Measurements from ENCODE around the gene SSNA1. TPM values are rescaled to one million over a fixed set of nuclear protein-coding genes. Genes with fewer than 3 reads are reported as not detected.

SSNA1 gene
- total RNA-seq, 1 donor from 2014 or later = 52.7 TPM

GRCh38 chr9:137232101-137232500, 43.6 kb downstream of the SSNA1 start:
- H3K4me3 Mint-ChIP-seq (ENCODE audit: unreplicated experiment) = no peak overlapping the region
- Histone ChIP-seq H2AFZ (ENCODE audit: low read depth, low read length) (no peak overlapping the region), H3K9me3 (ENCODE audit: insufficient read depth, low read depth, low read length) (no peaks in the 10 kb centered on the region), H3K4me1 (ENCODE audit: insufficient read depth, low read length) (peaks cover 6% of the 10 kb centered on the region), H3K27ac (ENCODE audit: low read depth, low read length) (no peak overlapping the region), H3K36me3 (ENCODE audit: insufficient read depth, low read length) (no peaks in the 10 kb centered on the region), H3K9ac (ENCODE audit: low read length) (no peak overlapping the region), H4K20me1 (ENCODE audit: insufficient read depth, low read length) (peaks cover 4% of the 10 kb centered on the region), H3K4me3 (ENCODE audit: insufficient read depth, low read depth, low read length) (no peak overlapping the region), H3K4me2 (ENCODE audit: low read length) (no peak overlapping the region), H3K79me2 (ENCODE audit: insufficient read depth, low read length) (no peaks in the 10 kb centered on the region), H3K27me3 (ENCODE audit: insufficient read depth, low read length) (no peaks in the 10 kb centered on the region)
- no peaks in the 10 kb centered on the region for H3K36me3 Mint-ChIP-seq (ENCODE audit: low read depth, unreplicated experiment)
- DNase-seq (ENCODE audit: low read depth) = no peak
- no peak for FAIRE-seq
- no peaks in the 10 kb centered on the region for H3K27me3 Mint-ChIP-seq (ENCODE audit: low read depth, unreplicated experiment)
- no peaks in the 10 kb centered on the region for H3K4me1 Mint-ChIP-seq (ENCODE audit: low read depth, unreplicated experiment)
- no peak overlapping the region for H3K27ac Mint-ChIP-seq (ENCODE audit: unreplicated experiment)
- TF ChIP-seq CTCF (IDR thresholded peaks at IDR 0.05; ENCODE audit: insufficient read depth, low read depth, low read length) = no peak
- TF ChIP-seq EZH2 (IDR thresholded peaks at IDR 0.05; ENCODE audit: insufficient read depth, low read length) = no peak
- no peaks in the 10 kb centered on the region for H3K9me3 Mint-ChIP-seq (ENCODE audit: unreplicated experiment)

- no peak overlapping the region for H3K27ac Mint-ChIP-seq (ENCODE audit: unreplicated experiment)
- Histone ChIP-seq H3K27me3 (ENCODE audit: insufficient read depth, low read length) (no peaks in the 10 kb centered on the region), H3K79me2 (ENCODE audit: insufficient read depth, low read length) (no peaks in the 10 kb centered on the region), H3K36me3 (ENCODE audit: insufficient read depth, low read length) (no peaks in the 10 kb centered on the region), H3K9ac (ENCODE audit: low read length) (no peak overlapping the region), H4K20me1 (ENCODE audit: insufficient read depth, low read length) (peaks cover 8% of the 10 kb centered on the region), H3K4me1 (ENCODE audit: insufficient read depth, low read length) (peaks cover 2% of the 10 kb centered on the region), H3K4me3 (ENCODE audit: insufficient read depth, low read depth, low read length) (no peak overlapping the region), H2AFZ (ENCODE audit: low read depth, low read length) (no peak overlapping the region), H3K27ac (ENCODE audit: low read depth, low read length) (no peak overlapping the region), H3K9me3 (ENCODE audit: insufficient read depth, low read depth, low read length) (no peaks in the 10 kb centered on the region), H3K4me2 (ENCODE audit: low read length) (no peak overlapping the region)
- FAIRE-seq (no peak), DNase-seq (ENCODE audit: low read depth) (no peak)
- no peak overlapping the region for H3K4me3 Mint-ChIP-seq (ENCODE audit: unreplicated experiment)
- H3K27me3 Mint-ChIP-seq (ENCODE audit: low read depth, unreplicated experiment) = no peaks in the 10 kb centered on the region
- no peaks in the 10 kb centered on the region for H3K4me1 Mint-ChIP-seq (ENCODE audit: low read depth, unreplicated experiment)
- no peaks in the 10 kb centered on the region for H3K9me3 Mint-ChIP-seq (ENCODE audit: unreplicated experiment)
- TF ChIP-seq CTCF (IDR thresholded peaks at IDR 0.05; ENCODE audit: insufficient read depth, low read depth, low read length) (no peak), EZH2 (IDR thresholded peaks at IDR 0.05; ENCODE audit: insufficient read depth, low read length) (no peak)
- no peaks in the 10 kb centered on the region for H3K36me3 Mint-ChIP-seq (ENCODE audit: low read depth, unreplicated experiment)
Measured at GRCh38 chr9:137232510-137232909, 44.0 kb downstream of the SSNA1 start.

- no peak overlapping the region for H3K9ac ChIP-seq (ENCODE audit: low read length)
- no peak for TF ChIP-seq EZH2 (IDR thresholded peaks at IDR 0.05; ENCODE audit: insufficient read depth, low read length)
- TF ChIP-seq CTCF (IDR thresholded peaks at IDR 0.05; ENCODE audit: insufficient read depth, low read depth, low read length) = no peak
- H3K36me3 ChIP-seq (ENCODE audit: insufficient read depth, low read length) = no peaks in the 10 kb centered on the region
- H3K27ac Mint-ChIP-seq (ENCODE audit: unreplicated experiment) = no peak overlapping the region
- DNase-seq (ENCODE audit: low read depth) = no peak
- H4K20me1 ChIP-seq (ENCODE audit: insufficient read depth, low read length) = peaks cover 17% of the 10 kb centered on the region
- H3K4me1 ChIP-seq (ENCODE audit: insufficient read depth, low read length) = no peaks in the 10 kb centered on the region
- no peak overlapping the region for H2AFZ ChIP-seq (ENCODE audit: low read depth, low read length)
- H3K27ac ChIP-seq (ENCODE audit: low read depth, low read length) = no peak overlapping the region
- H3K4me3 Mint-ChIP-seq (ENCODE audit: unreplicated experiment) = no peak overlapping the region
- H3K9me3 ChIP-seq (ENCODE audit: insufficient read depth, low read depth, low read length) = no peaks in the 10 kb centered on the region
- peaks cover 6% of the 10 kb centered on the region for H3K79me2 ChIP-seq (ENCODE audit: insufficient read depth, low read length)
- no peaks in the 10 kb centered on the region for H3K36me3 Mint-ChIP-seq (ENCODE audit: low read depth, unreplicated experiment)
- no peaks in the 10 kb centered on the region for H3K27me3 Mint-ChIP-seq (ENCODE audit: low read depth, unreplicated experiment)
- FAIRE-seq = no peak
- no peaks in the 10 kb centered on the region for H3K27me3 ChIP-seq (ENCODE audit: insufficient read depth, low read length)
- H3K4me2 ChIP-seq (ENCODE audit: low read length) = no peak overlapping the region
- no peak overlapping the region for H3K4me3 ChIP-seq (ENCODE audit: insufficient read depth, low read depth, low read length)
- no peaks in the 10 kb centered on the region for H3K9me3 Mint-ChIP-seq (ENCODE audit: unreplicated experiment)
- H3K4me1 Mint-ChIP-seq (ENCODE audit: low read depth, unreplicated experiment) = peaks cover 1% of the 10 kb centered on the region
Measured at GRCh38 chr9:137233143-137233980, 44.9 kb downstream of the SSNA1 start.
